Vagina (tissue), 2 donors: Measurements from ENCODE around the gene PAWR. TPM values are rescaled to one million over a fixed set of nuclear protein-coding genes. Genes with fewer than 3 reads are reported as not detected.

ENCODE experiments used
- DNase-seq, 2 donors: peaks; one replicate each; pipeline ENCODE4 v3.0.0-alpha.2; 2017; ENCODE audit errors: extremely low spot score in 2 of 2
- H3K27ac ChIP-seq: fragments of 200-600 bp; sonication (generic); one replicate; pipeline ENCODE4 v1.5.1; 2019
- H3K27me3 ChIP-seq: fragments of 200-600 bp; sonication (generic); one replicate; pipeline ENCODE4 v1.5.1; 2019
- H3K36me3 ChIP-seq, 2 donors: fragments of 200-600 bp; sonication (generic); one replicate each; pipeline ENCODE4 v1.5.1; 2017 to 2019
- H3K4me1 ChIP-seq: fragments of 200-600 bp; sonication (generic); one replicate; pipeline ENCODE4 v1.5.1; 2019
- H3K4me3 ChIP-seq, 2 donors: fragments of 200-600 bp; sonication (generic); 1 replicate in 1 of 2; 2 replicates in 1 of 2; pipeline ENCODE4 v1.5.1; 2016 to 2019
- H3K9me3 ChIP-seq: fragments of 200-600 bp; sonication (generic); one replicate; pipeline ENCODE4 v1.5.1; 2019
- CTCF ChIP-seq, 3 experiments: fragments of 450-650 bp in 2 of 3; fragments of 200-600 bp in 1 of 3; sonication (generic) in 1 of 3; IDR thresholded peaks; one replicate each; pipeline ENCODE4 v1.5.1; 2017 to 2019; ENCODE audit warnings: antibody characterized with exemption in 3 of 3, mild to moderate bottlenecking in 2 of 3, moderate library complexity in 2 of 3
- POLR2A ChIP-seq, 2 donors: fragments of 450-650 bp; IDR thresholded peaks; one replicate each; pipeline ENCODE4 v1.6.1; 2017; ENCODE audit warnings: antibody characterized with exemption in 2 of 2, mild to moderate bottlenecking in 2 of 2, moderate library complexity in 2 of 2
- POLR2AphosphoS5 ChIP-seq, 2 donors: sonication (generic); formaldehyde crosslinking; IDR thresholded peaks; one replicate each; pipeline ENCODE4 v1.9.0; 2017; ENCODE audit warnings: antibody characterized with exemption in 2 of 2, mild to moderate bottlenecking in 2 of 2, low read depth in 1 of 2; ENCODE audit not compliant: insufficient read depth in 1 of 2
- intact Hi-C: fragments of 100-400 bp; cut with DNase I; formaldehyde crosslinking; loops from one replicate; pipeline ENCODE4 v1.15.1; 2023
- total RNA-seq: library from RNA; depleted of rRNA; stranded (reverse); fragments of >200 nt; gene quantifications from one replicate; pipeline ENCODE4 v1.2.3, GENCODE V29; 2016

The PAWR gene
- total RNA-seq, 1 donor from 2014 or later, result 103 TPM

- intact Hi-C loops, result no loop called here
- Histone ChIP-seq H3K27me3 (no peaks in the 10 kb centered on the region), H3K4me1 (peaks cover 26% of the 10 kb centered on the region), H3K36me3 (no peaks in the 10 kb centered on the region), H3K9me3 (no peaks in the 10 kb centered on the region), H3K4me3 (no peak overlapping the region), H3K27ac (no peak overlapping the region)
- no peak for TF ChIP-seq POLR2AphosphoS5 (IDR thresholded peaks at IDR 0.05; ENCODE audit: insufficient read depth in 1 of 2, low read depth in 1 of 2)
- no peak for TF ChIP-seq CTCF (IDR thresholded peaks at IDR 0.05)
- TF ChIP-seq POLR2A (IDR thresholded peaks at IDR 0.05), result no peak
- DNase-seq, result no peak
Observed at GRCh38 chr12:79662046-79662811, 28.5 kb downstream of the PAWR start.

- no peak for TF ChIP-seq POLR2A (IDR thresholded peaks at IDR 0.05)
- no peak for TF ChIP-seq POLR2AphosphoS5 (IDR thresholded peaks at IDR 0.05; ENCODE audit: insufficient read depth in 1 of 2, low read depth in 1 of 2)
- Histone ChIP-seq H3K27me3 (no peaks in the 10 kb centered on the region), H3K4me1 (peaks cover 22% of the 10 kb centered on the region), H3K9me3 (no peaks in the 10 kb centered on the region), H3K4me3 (no peak overlapping the region), H3K27ac (no peak overlapping the region), H3K36me3 (no peaks in the 10 kb centered on the region)
- intact Hi-C loops, result no loop called here
- no peak for DNase-seq
Observed at GRCh38 chr12:79661629-79662028, 29.1 kb downstream of the PAWR start.

- Histone ChIP-seq H3K27me3 (no peaks in the 10 kb centered on the region), H3K4me1 (peaks cover 16% of the 10 kb centered on the region), H3K36me3 (no peaks in the 10 kb centered on the region), H3K27ac (no peak overlapping the region), H3K4me3 (no peak overlapping the region), H3K9me3 (no peaks in the 10 kb centered on the region)
- DNase-seq, result no peak
- intact Hi-C loops, result no loop called here
- no peak for TF ChIP-seq POLR2AphosphoS5 (IDR thresholded peaks at IDR 0.05; ENCODE audit: insufficient read depth in 1 of 2, low read depth in 1 of 2)
- TF ChIP-seq POLR2A (IDR thresholded peaks at IDR 0.05), result no peak
- no peak for TF ChIP-seq CTCF (IDR thresholded peaks at IDR 0.05)
Observed at GRCh38 chr12:79659961-79660431, 30.8 kb downstream of the PAWR start.

GRCh38 chr12:79658221-79658620 is 32.5 kb downstream of the PAWR start:
- Histone ChIP-seq H3K36me3 (no peaks in the 10 kb centered on the region), H3K27me3 (no peaks in the 10 kb centered on the region), H3K4me1 (peaks cover 34% of the 10 kb centered on the region), H3K27ac (no peak overlapping the region), H3K9me3 (no peaks in the 10 kb centered on the region), H3K4me3 (no peak overlapping the region)
- TF ChIP-seq POLR2A (IDR thresholded peaks at IDR 0.05) (no peak), CTCF (IDR thresholded peaks at IDR 0.05) (no peak), POLR2AphosphoS5 (IDR thresholded peaks at IDR 0.05; ENCODE audit: insufficient read depth in 1 of 2, low read depth in 1 of 2) (no peak)
- intact Hi-C loops, result no loop called here
- no peak for DNase-seq

GRCh38 chr12:79657136-79657535 is 33.6 kb downstream of the PAWR start:
- Histone ChIP-seq H3K4me3 (no peak overlapping the region), H3K27ac (no peak overlapping the region), H3K36me3 (no peaks in the 10 kb centered on the region), H3K4me1 (peaks cover 37% of the 10 kb centered on the region), H3K9me3 (no peaks in the 10 kb centered on the region), H3K27me3 (no peaks in the 10 kb centered on the region)
- no peak for DNase-seq
- TF ChIP-seq POLR2AphosphoS5 (IDR thresholded peaks at IDR 0.05; ENCODE audit: insufficient read depth in 1 of 2, low read depth in 1 of 2) (no peak), CTCF (IDR thresholded peaks at IDR 0.05) (no peak), POLR2A (IDR thresholded peaks at IDR 0.05) (no peak)
- intact Hi-C loops, result no loop called here
